ENCODE data around the gene GALNT2.

- no peak for TF ChIP-seq CTCF (IDR thresholded peaks at IDR 0.05)
- TF ChIP-seq POLR2A (IDR thresholded peaks at IDR 0.05): no peak
Measured at GRCh38 chr1:230155021-230155420, 88.0 kb downstream of the GALNT2 start.
